ENCODE measurements around the gene PRR14.

The PRR14 gene

DNA sequence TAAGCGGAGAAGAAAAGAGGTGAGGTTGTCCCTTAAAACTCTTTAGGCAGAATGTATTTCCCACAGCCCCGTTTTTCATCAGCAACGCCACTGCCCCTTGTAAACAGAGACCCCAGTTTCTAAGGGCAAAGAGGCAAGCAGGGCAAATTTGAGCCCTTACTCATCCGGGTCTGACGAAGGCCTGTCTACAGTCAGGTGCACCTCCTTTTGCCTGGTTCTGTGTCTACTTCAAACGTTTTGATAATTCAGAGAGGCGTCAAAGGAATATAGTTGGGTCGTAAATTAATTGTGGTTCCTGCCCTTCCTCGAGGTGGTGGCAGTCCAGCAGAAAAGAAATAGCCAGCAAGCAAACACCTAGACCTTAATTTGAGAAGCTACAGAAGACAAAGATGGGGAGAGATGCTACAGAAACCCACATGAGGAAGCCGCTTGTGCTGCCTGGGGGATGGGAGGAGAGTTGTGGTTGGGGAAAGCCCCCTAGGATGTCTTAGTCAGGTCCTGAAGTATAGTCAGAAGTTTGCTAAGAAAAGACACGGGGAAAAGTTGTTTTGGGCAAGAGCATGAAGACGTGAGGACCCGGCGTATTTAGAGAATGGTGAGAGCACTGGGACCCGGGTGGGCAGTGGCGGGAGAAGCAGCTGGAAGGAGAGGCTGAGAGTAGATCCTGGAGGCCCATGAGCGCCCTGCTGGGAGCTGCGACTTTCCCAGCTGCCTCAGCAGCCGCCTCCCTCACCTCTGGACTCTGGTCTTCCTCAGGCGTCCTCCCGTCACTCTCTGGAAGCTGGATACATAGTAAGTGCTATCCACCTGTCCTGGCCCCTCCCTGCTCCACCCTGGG, 9.9 kb downstream of the PRR14 start:
- DNase-seq, result no peak

DNA sequence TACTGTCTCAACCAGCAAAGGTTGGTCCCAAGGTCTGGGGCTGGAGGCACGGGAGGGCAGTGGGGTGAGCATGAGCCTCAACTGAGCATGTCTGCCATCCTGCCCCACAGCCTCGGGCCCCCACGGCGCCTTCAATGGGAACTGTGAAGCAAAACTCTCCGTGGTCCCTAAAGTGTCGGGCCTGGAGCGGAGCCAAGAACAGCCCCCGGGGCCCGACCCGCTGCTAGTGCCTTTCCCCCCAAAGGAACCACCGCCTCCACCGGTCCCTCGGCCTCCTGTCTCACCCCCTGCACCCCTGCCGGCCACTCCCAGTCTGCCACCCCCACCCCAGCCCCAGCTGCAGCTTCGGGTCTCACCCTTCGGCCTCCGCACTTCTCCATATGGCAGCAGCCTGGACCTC, 11.7 kb downstream of the PRR14 start:
- DNase-seq, result no peak

DNA sequence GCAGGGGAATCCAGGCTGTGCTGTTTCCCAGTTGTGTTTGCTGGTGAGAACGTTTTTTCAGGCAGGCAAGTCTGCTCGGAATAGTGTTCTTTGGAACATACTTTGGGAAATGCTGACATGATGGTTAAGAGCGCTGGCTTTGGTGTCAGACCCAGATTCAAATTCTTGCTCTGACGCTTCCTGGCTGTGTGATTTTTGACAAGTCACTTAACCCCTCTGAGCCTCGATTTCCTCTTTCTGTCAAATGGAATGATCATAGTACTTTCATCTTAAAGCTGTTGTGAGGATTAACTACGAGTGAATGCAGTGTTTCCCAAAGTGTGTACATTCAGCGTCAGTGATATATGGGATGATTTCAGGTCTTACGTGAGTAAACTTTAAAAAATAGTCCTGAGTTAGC, 12.3 kb downstream of the PRR14 start:
- no peak for DNase-seq

DNA sequence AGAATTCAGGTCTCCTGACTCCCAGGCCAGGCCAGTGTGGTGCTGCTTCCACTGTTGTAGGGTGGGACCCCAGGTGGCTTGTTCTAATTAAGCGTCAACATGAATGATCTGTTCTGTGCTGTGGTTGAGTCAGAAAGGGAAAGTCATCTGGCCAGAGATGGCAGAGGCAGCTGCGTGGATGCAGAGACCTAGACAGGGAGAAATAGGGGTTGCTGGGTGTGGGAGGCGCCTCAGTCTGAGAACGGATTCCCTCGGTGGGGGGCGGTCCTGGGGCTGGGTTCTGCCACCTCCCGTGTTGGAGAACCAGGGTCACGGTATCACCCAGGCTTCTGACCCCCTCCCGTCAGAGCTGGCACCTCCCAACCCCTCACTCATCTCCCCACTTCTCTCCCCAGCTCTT, 13.1 kb downstream of the PRR14 start:
- no peak for DNase-seq

DNA sequence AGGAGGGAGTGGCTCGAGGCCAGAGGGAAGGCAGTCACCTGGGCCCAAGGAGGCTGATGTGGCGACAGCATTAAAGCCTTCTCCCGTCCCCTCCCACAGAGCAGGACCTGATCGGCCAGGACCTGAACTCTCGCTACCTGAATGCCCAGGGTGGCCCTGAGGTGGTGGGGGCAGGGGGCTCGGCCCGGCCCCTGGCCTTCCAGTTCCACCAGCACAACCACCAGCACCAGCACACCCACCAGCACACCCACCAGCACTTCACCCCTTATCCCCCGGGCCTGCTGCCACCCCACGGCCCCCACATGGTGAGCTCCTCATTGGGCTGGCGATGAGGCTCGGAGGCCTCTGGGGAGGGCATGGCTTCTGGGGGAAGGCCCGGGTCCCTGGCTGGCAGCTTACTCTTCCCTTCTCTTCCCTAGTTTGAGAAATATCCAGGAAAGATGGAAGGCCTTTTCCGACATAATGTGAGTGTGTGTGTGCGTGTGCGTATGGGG, 13.9 kb downstream of the PRR14 start:
- no peak for DNase-seq

DNA sequence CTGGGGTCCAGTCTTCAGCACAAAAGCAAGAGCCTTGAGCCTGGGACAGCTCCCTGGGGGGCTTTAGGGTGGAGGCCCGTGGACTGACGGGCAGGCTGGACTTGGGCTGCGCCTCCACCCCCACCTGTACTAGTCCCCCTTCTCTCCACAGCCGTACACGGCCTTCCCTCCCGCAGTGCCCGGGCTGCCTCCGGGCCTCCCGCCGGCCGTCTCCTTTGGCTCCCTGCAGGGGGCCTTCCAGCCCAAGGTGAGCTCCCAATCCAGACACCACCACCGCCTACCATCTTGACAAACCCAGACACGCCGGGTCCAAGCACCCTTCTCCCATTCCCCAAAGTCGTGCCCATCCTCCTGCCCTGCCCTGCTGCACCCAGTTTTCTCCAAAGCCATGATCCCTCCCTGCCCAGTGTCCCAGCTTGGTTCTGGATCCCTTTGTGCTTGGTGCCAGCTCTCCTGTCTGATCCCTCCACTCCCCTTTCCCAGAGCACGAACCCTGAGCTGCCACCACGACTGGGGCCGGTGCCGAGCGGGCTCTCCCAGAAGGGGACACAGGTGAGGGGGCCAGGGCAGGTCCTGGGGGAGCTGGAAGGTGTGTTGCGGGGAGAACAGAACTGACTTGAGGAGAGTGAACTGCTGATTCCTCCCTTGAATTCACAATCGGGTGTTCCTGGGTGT, 14.5 kb downstream of the PRR14 start:
- no peak for DNase-seq

DNA sequence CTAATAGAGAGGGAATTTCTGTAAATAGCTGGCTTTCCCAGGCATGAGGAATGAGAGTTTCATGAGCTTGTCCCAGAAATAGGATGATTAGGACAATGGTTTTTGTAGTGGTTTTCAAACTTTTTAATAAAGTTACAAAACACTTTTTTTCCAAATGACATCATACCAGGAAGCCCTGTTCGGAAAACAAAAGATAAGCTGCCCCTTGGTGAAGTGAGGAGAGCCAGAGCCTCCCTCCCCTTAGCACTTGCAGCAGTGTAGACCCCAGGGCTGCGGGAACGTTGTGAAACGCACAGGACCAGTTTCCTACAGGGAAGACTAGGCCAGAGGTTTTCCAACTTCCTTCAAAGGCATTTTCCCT, 15.1 kb downstream of the PRR14 start:
- DNase-seq, result no peak

DNA sequence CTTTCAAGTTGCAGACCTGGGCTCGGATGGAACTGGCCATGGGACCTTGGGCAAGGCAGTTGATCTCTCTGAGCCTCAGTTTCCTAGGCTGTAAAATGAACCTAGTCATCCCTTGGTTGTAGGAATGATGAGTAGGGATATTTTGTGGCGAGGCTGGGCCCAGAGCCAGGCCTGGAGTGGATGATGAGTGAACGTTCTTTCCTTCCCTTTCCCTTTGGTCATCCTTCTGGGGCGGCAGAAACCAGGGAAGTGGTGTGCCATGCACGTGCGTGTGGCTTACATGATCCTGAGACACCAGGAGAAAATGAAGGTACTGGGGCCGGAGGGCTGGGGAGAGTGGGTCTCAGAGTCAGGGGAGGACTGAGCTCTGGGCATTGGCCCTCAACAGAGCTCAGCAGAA, 15.9 kb downstream of the PRR14 start:
- DNase-seq, result no peak

DNA sequence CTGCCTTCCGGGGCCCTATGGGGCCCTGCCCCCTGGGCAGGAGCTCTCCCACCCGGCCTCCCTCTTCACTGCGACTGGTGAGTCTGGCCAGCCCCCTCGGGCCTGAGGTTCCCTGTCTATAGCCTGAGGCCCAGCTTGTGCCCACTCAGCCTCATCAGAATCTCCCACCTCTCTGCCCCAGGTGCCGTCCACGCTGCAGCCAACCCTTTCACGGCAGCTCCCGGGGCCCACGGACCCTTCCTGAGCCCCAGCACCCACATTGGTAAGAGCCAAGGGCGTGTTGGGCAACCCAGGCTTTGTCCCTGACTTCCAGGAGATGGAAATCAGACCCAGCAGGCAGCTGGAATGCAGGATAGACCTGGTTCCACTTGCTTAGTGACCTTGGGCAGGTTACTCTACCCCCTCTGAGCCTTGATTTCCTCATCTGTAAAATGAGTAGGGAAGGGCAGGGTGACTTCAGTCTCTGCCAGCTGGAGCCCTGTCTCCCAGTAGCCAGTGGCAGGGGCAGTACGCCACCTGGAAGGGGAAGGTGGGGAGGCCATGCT, 16.7 kb downstream of the PRR14 start:
- no peak for DNase-seq

DNA sequence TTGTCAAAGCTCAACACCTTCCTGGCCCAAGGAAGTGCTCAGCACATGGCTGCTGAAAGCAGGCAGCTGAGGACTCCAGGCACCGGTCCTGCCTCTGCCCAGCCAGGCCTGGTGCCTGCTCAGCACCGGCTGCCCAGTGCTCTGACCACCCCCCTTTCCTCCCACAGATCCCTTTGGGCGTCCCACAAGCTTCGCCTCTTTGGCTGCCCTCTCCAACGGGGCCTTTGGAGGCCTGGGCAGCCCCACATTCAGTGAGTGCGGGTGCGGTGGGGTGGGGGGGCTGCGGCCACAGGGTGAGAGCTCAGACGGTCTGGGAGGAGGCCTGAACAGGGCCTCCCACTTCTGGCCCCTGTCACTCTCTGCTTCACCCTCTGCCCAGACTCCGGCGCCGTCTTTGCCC, 17.6 kb downstream of the PRR14 start:
- no peak for DNase-seq

DNA sequence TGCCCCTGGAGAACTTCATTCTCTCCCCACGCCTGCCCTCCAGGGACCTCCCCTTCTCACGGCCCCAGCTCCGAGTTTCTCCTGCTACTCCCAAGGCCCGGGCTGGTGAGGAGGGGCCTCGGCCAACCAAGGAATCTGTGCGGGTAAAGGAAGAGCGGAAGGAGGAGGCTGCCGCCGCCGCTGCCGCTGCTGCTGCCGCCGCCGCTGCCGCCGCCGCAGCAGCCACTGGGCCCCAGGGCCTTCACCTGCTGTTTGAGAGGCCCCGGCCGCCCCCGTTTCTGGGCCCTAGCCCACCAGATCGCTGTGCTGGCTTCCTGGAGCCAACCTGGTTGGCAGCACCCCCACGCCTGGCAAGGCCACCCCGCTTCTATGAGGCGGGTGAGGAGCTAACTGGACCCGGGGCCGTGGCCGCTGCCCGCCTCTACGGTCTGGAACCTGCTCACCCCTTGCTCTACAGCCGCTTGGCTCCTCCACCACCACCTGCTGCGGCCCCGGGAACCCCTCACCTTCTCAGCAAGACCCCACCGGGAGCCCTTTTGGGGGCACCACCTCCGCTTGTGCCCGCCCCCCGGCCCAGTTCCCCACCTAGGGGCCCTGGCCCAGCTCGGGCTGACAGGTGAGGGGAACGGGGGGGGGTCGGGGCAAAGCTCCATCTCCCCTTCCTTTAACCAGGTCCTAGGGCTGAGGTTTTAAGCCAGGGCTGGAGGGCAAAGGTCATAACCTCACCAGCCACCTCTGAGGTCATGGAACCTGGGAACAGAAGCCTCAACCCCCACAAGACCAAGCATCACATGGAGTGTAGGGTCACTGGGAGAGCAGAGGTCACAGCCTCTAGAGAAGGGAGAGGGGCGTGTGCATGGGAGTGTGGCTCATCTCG, 18.5 kb downstream of the PRR14 start:
- DNase-seq, result no peak

DNA sequence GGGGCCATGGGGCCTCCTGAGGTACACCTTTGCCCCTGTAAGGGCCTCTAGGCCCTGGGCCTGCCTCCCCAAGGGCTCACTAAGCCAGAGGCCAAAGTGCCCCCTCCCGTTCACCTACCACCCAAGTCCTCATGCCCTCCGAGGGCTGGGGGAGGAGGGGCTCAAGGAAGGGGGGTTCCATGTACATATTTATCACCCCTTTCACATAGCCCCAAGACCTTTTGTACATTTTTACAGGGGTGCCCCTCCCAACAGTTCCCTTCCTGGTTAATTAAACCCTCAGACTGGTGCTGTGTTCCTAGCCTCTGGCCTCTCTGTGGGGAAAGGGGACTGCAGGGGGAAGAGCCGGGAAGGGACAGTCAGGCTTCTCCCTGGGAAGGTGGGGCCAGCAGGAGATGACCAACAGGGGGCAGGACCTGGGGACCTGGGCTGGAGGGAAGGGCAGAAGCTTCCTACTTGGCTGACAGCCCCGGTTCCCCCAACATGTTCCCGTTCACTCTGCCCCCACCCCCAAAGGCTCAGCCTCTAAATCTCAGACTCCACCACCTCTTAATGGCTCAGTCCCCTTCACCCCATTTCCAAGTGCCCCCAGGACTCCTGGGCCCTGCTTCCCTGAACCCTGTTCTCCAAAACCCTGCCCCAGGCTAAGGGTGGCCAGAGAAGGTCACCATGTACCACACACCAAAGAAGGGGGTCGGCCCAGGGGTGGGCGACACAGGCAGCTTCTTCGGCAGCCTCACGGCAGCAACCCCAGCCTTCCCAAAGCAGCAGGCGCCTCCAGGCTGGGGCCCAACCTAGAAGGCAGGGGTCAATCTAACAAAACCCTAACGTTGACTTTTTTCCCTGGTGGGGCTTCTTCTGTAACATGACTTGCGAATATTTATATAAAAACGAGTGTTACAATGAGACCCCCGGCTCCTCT, 19.4 kb downstream of the PRR14 start:
- DNase-seq, result no peak

DNA sequence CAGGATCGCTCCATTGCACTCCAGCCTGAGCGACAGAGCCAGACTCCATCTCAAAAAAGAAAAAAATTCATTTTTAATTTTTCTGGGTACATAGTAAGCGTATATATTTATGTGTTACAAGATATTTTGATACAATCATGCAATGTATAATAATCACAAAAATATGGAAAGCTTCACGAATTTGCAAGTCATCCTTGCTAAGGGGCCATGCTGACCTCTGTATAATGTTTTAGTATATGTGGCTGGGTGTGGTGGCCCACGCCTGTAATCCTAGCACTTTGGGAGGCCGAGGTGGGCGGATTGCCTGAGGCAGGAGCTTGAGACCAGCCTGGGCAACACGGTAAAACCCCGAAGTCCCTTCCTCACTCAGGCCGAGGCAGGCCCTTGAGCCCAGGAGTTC, 24.4 kb downstream of the PRR14 start:
- no peak for DNase-seq

DNA sequence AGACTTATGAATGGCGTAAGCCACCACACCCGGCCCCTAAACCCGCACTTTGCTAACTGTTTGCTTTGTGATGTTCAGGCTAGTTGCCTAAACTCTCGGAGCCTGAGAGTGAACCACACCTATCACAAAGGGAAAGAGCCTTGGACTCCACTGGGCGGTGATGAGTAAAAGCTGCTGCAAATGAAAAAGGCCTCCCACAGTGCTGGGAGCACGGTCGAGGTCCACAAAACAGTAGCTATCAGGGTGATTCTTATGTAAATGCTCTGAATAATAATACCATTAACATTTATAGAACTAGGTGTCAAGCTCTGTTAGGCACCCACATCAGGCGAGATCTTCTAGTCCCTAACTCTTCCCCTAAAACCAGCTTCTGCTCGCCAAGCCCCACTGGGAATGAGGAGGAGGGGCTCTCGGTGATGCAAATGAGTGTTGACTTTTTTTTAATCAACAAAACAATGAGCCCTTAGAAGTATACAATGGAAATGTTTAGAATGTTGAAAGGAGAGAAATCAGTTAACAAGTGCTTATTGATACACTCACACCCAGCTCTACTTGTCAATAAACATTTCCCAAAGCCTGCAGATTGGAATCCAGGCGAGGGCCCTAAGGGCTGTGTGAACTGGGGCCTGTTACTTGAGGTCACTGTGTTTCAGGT, 27.3 kb downstream of the PRR14 start:
- no peak for DNase-seq

DNA sequence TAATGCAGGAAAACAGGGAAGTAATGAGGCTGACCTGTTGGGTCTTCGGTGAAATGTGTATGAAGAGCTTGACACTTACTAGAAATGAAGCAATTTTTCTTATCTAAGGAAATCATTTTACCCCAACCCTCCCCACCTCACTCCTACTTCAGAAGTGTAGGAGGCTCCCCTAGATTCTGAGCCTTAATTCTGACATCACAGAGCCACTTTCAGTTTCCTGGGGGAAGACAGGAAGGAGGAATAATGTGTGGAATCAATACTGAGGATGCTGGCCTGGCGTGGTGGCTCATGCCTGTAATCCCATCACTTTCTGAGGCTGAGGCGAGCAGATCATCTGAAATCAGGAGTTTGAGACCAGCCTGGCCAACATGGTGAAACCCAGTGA, 27.8 kb downstream of the PRR14 start:
- no peak for DNase-seq

DNA sequence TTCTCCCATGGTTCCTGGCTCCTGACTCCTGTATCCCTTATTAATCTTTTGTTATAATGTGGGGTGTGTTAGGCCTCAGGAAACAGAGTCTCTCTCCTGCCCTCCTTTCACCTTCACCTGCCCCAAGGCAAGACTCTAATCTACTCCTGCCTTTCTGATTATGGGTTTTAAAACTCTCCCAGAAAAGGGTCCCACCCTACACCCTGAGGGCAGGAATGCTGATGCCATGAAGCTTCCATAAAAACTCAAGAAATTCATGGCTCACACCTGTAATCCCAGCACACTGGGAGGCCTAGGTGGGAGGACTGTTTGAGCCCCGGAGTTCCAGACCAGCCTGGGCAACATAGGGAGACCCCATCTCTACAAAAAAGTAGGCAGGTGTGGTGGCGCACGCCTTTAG, 29.6 kb downstream of the PRR14 start:
- no peak for DNase-seq

DNA sequence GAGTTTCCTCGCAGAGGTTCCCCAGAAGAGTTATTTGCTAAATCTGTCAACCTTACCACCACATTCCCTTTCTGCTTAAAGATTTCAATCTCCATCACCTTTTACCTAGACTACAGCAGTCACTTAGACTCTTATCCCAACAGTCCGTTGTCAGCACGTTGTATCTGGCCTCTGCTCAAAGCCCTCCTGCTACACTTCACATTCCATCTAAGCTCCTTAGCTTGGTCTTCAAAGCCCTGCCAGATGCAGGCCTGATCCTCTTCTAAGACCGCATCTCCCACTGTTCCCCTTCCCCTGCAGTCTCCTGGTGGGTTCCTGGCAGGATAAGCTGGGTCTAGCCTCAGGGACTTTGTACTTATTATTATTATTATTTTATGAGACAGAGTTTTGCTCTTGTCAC, 37.9 kb downstream of the PRR14 start:
- DNase-seq, result no peak

DNA sequence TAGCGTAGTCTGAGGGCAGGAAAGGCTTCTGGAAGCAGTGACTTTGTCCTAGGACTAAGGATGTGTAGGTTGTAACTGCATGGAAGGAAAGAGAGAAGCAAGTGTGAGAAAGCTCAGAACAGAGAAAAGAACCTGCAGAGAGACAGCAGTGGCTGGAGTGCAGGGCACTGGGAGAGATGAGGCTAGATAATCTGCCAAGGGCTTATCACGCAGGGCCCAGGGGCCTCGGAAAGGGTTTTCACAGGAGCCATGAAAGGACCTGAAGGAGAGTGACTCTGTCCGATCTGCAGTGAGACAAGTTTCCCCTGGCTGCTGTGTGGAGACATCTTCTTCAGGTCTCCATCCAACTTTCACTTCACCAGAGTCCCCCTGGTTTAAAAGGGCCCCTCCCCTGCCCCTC, 41.1 kb downstream of the PRR14 start:
- DNase-seq, result no peak

DNA sequence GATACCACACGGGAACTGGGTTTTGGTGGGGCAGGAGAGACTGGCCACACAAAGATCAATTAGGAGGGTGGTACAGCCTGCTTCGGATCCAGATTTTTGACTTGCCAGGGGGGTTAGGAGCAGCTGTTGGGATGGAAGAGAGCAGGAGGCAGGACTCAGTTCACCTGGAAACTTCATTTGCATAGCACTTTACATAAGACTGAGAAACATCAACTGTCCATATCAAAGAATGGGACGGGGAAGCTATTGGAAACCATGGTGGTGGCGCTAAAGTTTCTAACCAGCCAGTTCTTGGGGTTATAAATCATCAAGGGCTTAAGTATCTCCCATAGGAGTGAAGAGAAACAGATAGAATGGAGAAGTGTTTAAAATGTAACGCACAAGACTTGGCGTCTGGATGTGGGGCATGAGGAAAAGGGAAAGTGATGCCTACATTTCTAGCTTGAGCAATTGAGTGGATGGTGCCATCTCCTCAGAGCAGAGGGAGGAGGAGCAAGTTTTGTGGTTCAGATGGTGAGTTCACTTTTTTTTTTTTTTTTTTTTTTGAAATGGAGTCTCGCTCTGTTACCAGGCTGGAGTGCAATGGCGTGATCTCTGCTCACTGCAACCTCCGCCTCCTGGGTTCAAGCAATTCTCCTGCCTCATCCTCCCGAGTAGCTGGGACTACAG, 41.8 kb downstream of the PRR14 start:
- no peak for DNase-seq

DNA sequence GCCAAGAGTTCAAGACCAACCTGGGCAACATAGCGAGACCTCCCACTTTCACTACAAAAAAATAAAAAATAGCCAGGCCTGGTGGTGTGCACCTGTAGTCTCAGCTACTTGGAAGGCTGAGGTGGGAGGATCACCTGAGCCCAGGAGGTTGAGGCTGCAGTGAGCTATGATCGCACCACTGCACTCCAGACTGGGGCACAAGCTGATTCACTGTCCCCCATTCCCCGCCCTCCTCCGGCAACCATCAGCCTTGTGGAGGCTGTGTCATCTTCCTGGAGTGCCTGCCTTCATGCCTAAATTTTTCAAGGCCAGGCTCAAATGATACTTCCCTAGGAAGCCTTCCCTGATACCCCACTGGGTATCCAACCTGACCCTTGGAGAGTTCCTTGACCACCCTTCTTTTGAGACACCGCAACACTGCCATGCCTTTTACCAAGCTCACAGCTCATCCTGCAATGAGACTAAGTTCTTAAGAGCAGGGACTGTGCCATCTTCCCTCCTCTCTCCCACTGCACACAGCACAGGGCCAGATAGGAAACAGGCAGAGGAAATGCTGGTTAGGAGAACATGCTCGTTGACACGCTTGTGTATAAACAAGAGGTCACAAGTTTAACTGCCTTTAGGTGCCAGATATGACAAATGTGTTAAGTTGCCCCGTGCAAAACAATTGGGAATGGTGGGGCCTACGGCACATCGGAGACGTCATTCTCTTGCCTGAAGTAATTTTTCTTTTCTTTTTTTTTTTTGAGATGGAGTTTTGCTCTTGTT, 44.4 kb downstream of the PRR14 start:
- DNase-seq, result no peak
